ENCODE measurements around the gene TEKTIP1.

DNA sequence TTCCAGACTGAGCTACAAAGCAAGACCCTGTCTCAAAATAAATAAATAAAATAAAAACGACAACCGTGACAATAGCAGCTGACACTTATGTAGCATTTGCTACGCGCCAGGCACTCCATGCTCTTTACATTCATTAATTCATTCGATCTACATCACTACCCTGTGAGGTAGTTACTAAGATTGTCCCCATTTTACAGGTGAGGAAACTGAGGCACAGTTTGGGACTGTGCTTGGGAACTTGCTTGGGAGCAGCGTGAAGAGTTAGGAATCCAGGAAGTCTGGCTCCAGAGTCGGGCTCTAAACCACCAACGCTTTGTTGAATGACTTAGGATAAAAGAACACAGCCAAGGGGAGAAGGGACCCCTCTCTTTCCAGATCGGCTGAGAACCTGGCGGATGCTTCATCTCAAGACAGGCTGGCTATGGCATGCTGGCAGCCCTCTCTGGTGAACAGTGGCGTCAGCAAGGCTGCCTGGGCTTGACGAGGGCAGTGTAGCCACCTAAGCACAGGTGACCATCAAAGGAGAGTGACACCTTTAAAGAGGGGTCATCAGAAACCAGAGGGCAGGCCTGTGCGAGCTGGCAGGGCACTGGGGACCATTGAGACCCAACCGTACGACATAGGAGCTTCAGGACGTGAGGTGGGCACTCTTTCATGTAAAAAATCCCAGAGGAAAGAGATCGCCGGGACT is 39.1 kb upstream of the TEKTIP1 start:
- TF ChIP-seq POLR2A (IDR thresholded peaks at IDR 0.05) (no peak), CTCF (IDR thresholded peaks at IDR 0.05) (no peak)
